Effector memory CD4-positive, alpha-beta T cell (primary cell): ENCODE results near the gene SLC66A1.
A peak's percentile ranks its signal among the peaks of the same experiment; 100 is the strongest.
"Not testable (repeated sequence)": the region's sequence is repeated elsewhere in the genome, so short reads cannot be mapped to it uniquely, and the experiment has no call there.

Experiments used
- DNase-seq, 3 donors: peaks; one replicate each; pipeline ENCODE4 v3.0.0-alpha.2; 2020
- H3K27ac ChIP-seq: 2 replicates; pipeline ENCODE4 v1.7.0; 2013; ENCODE audit warnings: mild to moderate bottlenecking, low read length, moderate library complexity; ENCODE audit not compliant: insufficient read depth, poor library complexity, severe bottlenecking
- H3K27me3 ChIP-seq: replicated peaks from 2 replicates; pipeline ENCODE4 v1.7.0; 2013; ENCODE audit warnings: mild to moderate bottlenecking, low read length; ENCODE audit not compliant: insufficient read depth, control insufficient read depth, poor library complexity, severe bottlenecking
- H3K36me3 ChIP-seq: 2 replicates; pipeline ENCODE4 v1.7.0; 2013; ENCODE audit warnings: mild to moderate bottlenecking, low read length, moderate library complexity; ENCODE audit not compliant: control insufficient read depth, insufficient read depth
- H3K4me1 ChIP-seq: 2 replicates; pipeline ENCODE4 v1.7.0; 2013; ENCODE audit warnings: low read length, mild to moderate bottlenecking; ENCODE audit not compliant: control insufficient read depth, insufficient read depth, poor library complexity, severe bottlenecking
- H3K4me3 ChIP-seq: 2 replicates; pipeline ENCODE4 v1.7.0; 2013; ENCODE audit warnings: low read length, low read depth, mild to moderate bottlenecking; ENCODE audit not compliant: insufficient read depth, poor library complexity, severe bottlenecking
- H3K9me3 ChIP-seq: 2 replicates; pipeline ENCODE4 v1.7.0; 2013; ENCODE audit warnings: mild to moderate bottlenecking, low read length, moderate library complexity; ENCODE audit not compliant: control insufficient read depth

The SLC66A1 gene

GRCh38 chr1:19283891-19284290 lies 28.2 kb upstream of the SLC66A1 start:
- no peak overlapping the region for H3K4me3 ChIP-seq
- H3K9me3 ChIP-seq, result no peaks in the 10 kb centered on the region
- no peaks in the 10 kb centered on the region for H3K27me3 ChIP-seq
- H3K4me1 ChIP-seq, result peaks cover under 1% of the 10 kb centered on the region
- no peak for DNase-seq
- no peak overlapping the region for H3K27ac ChIP-seq
- H3K36me3 ChIP-seq, result no peaks in the 10 kb centered on the region

DNA sequence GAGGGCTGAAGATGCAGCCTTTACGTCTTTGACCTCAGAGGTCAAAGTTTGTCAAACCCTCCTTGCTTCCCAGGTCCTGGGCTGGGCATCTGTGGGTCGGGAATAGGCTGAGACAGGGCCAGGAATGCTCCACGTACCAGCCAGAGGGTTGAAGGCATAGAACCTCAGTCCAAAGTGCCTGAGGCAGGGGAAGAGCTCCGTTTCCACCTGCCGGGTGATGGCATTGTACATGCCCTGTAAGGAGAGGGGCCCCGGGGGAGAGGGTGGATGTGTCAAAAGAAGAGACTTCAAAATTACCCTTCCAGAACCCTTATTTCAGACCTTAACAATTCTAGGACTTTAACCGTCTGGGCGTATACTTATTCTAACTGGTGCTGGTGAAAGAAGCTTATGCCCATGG lies 27.2 kb upstream of the SLC66A1 start:
- Histone ChIP-seq H3K4me3 (no peak overlapping the region), H3K9me3 (no peaks in the 10 kb centered on the region), H3K36me3 (no peaks in the 10 kb centered on the region), H3K27ac (no peak overlapping the region), H3K27me3 (no peaks in the 10 kb centered on the region), H3K4me1 (peaks cover 4% of the 10 kb centered on the region)
- DNase-seq, result no peak

DNA sequence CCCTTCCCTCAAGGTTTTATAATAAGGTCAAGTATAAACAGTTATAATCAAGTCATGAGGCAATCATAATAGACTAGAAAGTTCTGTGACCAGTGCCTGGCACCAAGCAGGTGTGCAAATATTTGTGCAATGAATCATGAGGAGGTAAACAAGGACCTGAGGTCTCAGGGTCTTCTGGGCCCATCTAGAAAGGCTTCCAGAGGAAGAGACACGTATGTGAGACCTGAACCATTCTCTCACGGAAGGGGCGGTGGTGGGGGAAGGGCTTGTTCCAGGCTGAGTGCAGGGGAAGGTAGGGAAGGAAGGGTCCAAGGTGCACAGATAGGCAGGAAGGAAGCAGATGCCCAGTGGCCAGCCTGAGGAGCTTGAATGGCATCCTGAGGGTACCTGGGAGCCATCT lies 26.8 kb upstream of the SLC66A1 start:
- not testable (repeated sequence) for H3K4me1 ChIP-seq, H3K36me3 ChIP-seq, H3K4me3 ChIP-seq, H3K27ac ChIP-seq, H3K27me3 ChIP-seq, DNase-seq, H3K9me3 ChIP-seq

DNA sequence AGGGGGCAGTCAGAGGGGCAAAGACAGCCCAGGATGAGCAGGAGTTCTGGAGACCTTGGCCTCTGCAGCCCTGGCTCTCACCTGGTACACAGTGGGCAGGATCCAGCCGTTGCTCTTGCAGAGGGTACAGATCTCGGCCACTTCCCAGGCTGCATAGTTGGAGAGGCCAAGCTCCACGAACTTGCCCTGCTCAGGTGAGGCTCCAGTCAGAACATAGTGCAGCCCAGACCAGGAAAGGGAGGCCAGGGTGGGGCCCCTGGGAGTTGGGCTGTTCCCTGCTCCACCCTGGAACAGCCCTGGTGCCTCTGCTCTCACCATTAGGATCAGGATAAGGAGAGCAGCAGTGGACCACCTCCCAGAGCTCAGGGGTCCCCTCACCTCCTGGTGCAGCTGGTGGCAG lies 26.3 kb upstream of the SLC66A1 start:
- not testable (repeated sequence) for H3K27ac ChIP-seq, H3K9me3 ChIP-seq, H3K4me3 ChIP-seq, H3K36me3 ChIP-seq, H3K27me3 ChIP-seq, DNase-seq, H3K4me1 ChIP-seq

DNA sequence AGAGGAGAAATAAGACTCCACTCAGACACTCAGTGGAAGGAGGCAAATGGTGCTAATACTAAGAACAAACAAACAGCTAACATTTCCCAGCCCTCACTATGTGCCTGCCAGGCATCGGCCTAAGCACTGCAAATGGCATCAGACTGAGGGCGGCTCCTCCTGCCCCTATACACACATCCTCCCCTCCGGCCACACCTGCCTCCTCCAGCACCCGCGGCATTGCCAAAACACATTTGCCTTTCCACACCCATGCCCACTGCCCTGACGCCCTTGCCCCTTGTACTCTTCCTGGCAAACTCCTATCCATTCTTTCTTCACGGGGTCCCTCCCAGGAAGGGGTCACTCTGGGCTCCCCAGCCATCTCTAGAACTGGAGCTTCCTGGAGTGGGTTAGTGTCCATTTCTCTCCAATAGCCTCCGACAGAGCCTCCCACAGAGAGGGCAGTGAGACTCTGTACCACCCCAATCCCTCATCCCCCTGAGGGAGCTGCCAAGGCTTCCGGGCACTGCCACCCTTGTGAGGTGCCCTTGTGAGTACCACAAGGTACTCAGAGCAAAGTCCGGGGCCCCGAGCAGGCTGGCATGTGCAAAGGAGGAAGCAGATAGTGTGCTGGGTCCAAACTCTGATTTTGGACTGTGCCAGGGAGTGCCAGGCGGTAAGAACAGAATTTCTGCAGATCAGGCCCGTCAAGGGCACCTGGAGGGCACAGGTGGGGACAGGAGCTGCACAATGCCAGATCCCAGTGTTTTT lies 24.5 kb upstream of the SLC66A1 start:
- no peak for DNase-seq
- no peak overlapping the region for H3K27ac ChIP-seq

DNA sequence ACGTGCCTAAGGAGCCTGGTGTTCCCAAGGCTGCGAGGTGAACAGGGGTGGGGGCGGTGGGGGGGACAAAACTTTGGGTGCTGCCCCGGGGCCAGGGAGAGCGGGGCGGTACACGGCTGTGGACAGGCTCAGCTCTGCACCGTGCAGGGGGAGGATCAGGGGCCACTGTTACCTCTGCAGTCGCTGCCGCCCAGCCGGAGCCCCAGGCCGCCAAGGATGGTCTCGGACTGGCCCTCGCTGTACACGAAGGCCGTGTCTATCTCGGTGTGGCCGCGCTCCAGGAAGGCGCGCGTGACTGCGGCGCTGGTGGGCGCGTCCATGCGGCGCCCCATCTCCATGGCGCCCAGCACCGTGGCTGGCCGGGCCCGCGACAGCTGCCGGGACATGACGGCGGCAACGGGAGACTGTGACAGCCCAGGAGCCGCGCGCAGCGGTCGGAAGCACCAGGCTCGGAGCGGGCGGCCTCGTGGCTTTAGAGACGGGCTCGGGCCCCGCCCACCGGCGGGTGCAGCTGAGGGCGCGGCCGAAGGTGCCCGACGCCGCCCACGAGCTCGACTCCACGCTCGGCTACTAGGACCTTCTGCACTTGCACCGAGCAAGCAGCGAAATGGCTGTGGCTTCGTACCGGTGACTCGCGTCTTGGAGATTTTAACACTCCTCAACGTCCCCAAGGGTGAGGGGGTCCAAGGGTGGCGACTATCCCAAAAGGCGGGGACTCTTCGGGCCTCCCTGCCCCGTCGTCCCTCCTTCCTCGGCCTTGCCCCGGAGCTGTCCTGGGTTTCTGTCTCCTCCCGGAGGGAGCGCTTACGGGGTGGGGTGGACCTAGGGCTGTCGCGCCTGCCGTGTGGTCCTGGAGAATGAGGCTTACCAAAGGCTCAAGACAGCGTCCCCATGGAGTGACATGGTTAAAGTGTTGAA lies 23.5 kb upstream of the SLC66A1 start, which contains the start of gene AKR7A3:
TSS of gene AKR7A3 (minus strand) at position 447 of the 918 bp plus-strand sequence. CDS start at position 386, 61 bp downstream.
- H3K27ac ChIP-seq, H3K27me3 ChIP-seq, H3K4me1 ChIP-seq, H3K36me3 ChIP-seq, H3K9me3 ChIP-seq: not testable (repeated sequence)
- DNase-seq, result peak; percentile 23 to 30 (median 29)
- H3K4me3 ChIP-seq, result peak within 1 kb of the TSS; percentile 52

More for the DNA sequence above, 24.5 kb upstream of the SLC66A1 start:
- no peak overlapping the region for H3K4me3 ChIP-seq
- no peaks in the 10 kb centered on the region for H3K9me3 ChIP-seq
- no peaks in the 10 kb centered on the region for H3K27me3 ChIP-seq
- no peaks in the 10 kb centered on the region for H3K36me3 ChIP-seq
- peaks cover 4% of the 10 kb centered on the region for H3K4me1 ChIP-seq

- Histone ChIP-seq H3K36me3 (no peaks in the 10 kb centered on the region), H3K9me3 (no peaks in the 10 kb centered on the region), H3K4me1 (peaks cover 4% of the 10 kb centered on the region), H3K4me3 (peak overlapping the region; percentile 52), H3K27me3 (no peaks in the 10 kb centered on the region), H3K27ac (no peak overlapping the region)
- no peak for DNase-seq
These were observed 22.9 kb upstream of the SLC66A1 start for GRCh38 chr1:19289244-19289643.

- Histone ChIP-seq H3K9me3 (no peaks in the 10 kb centered on the region), H3K27me3 (no peaks in the 10 kb centered on the region), H3K4me1 (no peaks in the 10 kb centered on the region), H3K36me3 (no peaks in the 10 kb centered on the region), H3K4me3 (no peak overlapping the region), H3K27ac (no peak overlapping the region)
- no peak for DNase-seq
These were observed 17.5 kb upstream of the SLC66A1 start for GRCh38 chr1:19294638-19295037.

DNA sequence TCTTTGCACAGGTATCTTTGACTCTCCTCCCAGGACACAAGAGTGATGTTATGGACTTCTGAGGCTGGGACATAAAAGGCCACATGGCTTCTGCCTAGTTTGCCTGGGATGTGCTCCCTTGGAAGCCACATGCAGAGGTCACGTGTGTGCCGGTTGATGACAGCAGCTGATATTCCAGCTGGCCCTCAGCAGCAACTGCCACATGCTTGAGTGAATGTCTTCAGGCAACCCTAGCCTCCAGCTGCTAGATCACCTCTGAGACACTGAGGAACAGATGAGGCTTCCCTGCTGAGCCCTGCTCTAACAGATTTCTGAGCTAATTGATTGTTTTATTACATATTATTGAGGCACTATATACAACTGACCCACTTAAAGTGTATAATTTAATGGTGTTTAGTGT lies 11.9 kb upstream of the SLC66A1 start:
- Histone ChIP-seq H3K27ac (no peak overlapping the region), H3K27me3 (no peaks in the 10 kb centered on the region), H3K36me3 (peaks cover 16% of the 10 kb centered on the region), H3K9me3 (no peaks in the 10 kb centered on the region), H3K4me1 (no peaks in the 10 kb centered on the region), H3K4me3 (no peak overlapping the region)
- no peak for DNase-seq

GRCh38 chr1:19304081-19304480 lies 8.0 kb upstream of the SLC66A1 start:
- H3K4me3 ChIP-seq, H3K27me3 ChIP-seq, H3K27ac ChIP-seq, H3K4me1 ChIP-seq, H3K9me3 ChIP-seq, DNase-seq: not testable (repeated sequence)
- peaks cover 34% of the 10 kb centered on the region for H3K36me3 ChIP-seq
